ENCODE data around the gene TCHP.

- TF ChIP-seq CTCF (IDR thresholded peaks at IDR 0.05) (no peak), POLR2A (IDR thresholded peaks at IDR 0.05) (no peak)
Measured at GRCh38 chr12:109953656-109954055, 53.6 kb downstream of the TCHP start.
